Stimulated activated CD8-positive, alpha-beta memory T cell treated with anti-CD3 and anti-CD28 coated beads, Interleukin-7, amount 100 ng/mL, for 48 hours (primary cell): ENCODE measurements around the gene HSPG2.
A peak's percentile ranks its signal among the peaks of the same experiment; 100 is the strongest.
"Not testable (repeated sequence)": the region's sequence is repeated elsewhere in the genome, so short reads cannot be mapped to it uniquely, and the experiment has no call there.

Experiments
- DNase-seq, 2 donors: peaks; one replicate each; pipeline ENCODE4 v3.0.0-alpha.2; 2020; ENCODE audit warnings: low read depth in 1 of 2; ENCODE audit errors: extremely low read depth in 1 of 2

Gene HSPG2

GRCh38 chr1:21914880-21915640 is 22.1 kb downstream of the HSPG2 start:
- DNase-seq: no peak

- no peak for DNase-seq
These were observed 22.7 kb downstream of the HSPG2 start for GRCh38 chr1:21914450-21914849.

- no peak for DNase-seq
These were observed 23.3 kb downstream of the HSPG2 start for GRCh38 chr1:21913763-21914162.

- DNase-seq: no peak
These were observed 23.9 kb downstream of the HSPG2 start for GRCh38 chr1:21913258-21913657.

GRCh38 chr1:21912038-21912758 is 24.9 kb downstream of the HSPG2 start:
- DNase-seq: no peak

GRCh38 chr1:21911205-21912001 is 25.7 kb downstream of the HSPG2 start:
- no peak for DNase-seq

- DNase-seq: no peak
These were observed 26.4 kb downstream of the HSPG2 start for GRCh38 chr1:21910558-21911204.

GRCh38 chr1:21909787-21910503 is 27.2 kb downstream of the HSPG2 start:
- DNase-seq: peak; percentile 29 to 59

- no peak for DNase-seq
These were observed 27.8 kb downstream of the HSPG2 start for GRCh38 chr1:21909286-21909759.

GRCh38 chr1:21907737-21908534 is 29.2 kb downstream of the HSPG2 start:
- not testable (repeated sequence) for DNase-seq

GRCh38 chr1:21907079-21907418 is 30.1 kb downstream of the HSPG2 start:
- no peak for DNase-seq

- no peak for DNase-seq
These were observed 30.7 kb downstream of the HSPG2 start for GRCh38 chr1:21906173-21907078.

- DNase-seq: peak in 1 of 2 donors; percentile 43
These were observed 32.2 kb downstream of the HSPG2 start for GRCh38 chr1:21904704-21905520.

GRCh38 chr1:21904454-21904703 is 32.7 kb downstream of the HSPG2 start:
- DNase-seq: no peak

- DNase-seq: no peak
These were observed 33.3 kb downstream of the HSPG2 start for GRCh38 chr1:21903638-21904453.

GRCh38 chr1:21902026-21903012 is 34.8 kb downstream of the HSPG2 start:
- DNase-seq: no peak
